ENCODE measurements around the gene CRNN. TPM values are rescaled to one million over a fixed set of nuclear protein-coding genes. Genes with fewer than 3 reads are reported as not detected.
A peak's percentile ranks its signal among the peaks of the same experiment; 100 is the strongest.

Gene CRNN
- total RNA-seq, 1 donor from 2014 or later, result 0.21 TPM

DNA sequence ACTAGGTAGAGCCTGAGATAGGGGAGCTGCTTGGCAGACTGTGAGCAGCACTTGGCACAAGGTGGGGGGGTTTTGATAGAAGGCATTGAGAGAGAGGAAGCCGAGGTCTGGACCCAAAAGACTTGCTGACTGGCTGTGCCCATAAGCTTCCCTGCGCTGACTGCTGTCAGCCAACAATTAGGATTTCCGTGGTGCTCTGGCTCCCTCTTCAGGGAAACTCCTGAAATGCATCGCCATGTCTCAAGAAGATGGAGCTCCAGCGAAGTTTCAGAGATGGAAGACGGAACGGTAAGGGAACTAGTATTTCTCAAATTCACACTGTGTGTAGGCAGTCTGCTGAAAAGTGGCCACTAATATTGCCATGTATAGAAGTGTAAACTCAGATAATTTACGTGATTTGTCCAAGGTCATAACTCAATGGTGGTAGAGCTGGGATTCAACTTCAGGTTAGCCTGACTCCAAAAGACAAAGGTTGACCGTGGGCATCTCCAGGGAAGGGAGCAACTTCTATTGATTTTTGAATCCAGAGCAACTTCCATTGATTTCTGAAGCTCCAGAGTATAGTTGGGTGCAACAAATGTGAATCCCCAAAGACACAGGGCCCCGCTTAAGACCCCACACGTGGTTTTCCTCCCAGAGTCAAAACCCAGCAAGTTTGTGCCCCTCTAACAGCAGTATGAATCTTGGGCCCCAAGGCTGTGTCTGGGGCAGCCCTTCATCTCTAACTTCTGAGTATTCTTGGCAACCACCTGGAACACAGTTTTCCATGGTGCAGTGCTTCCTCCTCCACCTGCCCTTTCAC, 44.5 kb upstream of the CRNN start:
- TF ChIP-seq, protein P1, sequence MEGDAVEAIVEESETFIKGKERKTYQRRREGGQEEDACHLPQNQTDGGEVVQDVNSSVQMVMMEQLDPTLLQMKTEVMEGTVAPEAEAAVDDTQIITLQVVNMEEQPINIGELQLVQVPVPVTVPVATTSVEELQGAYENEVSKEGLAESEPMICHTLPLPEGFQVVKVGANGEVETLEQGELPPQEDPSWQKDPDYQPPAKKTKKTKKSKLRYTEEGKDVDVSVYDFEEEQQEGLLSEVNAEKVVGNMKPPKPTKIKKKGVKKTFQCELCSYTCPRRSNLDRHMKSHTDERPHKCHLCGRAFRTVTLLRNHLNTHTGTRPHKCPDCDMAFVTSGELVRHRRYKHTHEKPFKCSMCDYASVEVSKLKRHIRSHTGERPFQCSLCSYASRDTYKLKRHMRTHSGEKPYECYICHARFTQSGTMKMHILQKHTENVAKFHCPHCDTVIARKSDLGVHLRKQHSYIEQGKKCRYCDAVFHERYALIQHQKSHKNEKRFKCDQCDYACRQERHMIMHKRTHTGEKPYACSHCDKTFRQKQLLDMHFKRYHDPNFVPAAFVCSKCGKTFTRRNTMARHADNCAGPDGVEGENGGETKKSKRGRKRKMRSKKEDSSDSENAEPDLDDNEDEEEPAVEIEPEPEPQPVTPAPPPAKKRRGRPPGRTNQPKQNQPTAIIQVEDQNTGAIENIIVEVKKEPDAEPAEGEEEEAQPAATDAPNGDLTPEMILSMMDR (IDR thresholded peaks at IDR 0.05), result peak; percentile 79 to 93 (median 91)
- peak in 1 of 2 donors; percentile 89 for DNase-seq (ENCODE audit: low spot score in 2 of 2)
- H3K9me3 ChIP-seq, result no peaks in the 10 kb centered on the region
- H3K27ac ChIP-seq, result no peak overlapping the region
- H3K36me3 ChIP-seq, result no peaks in the 10 kb centered on the region
- intact Hi-C loops (cut with DNase I), result loop anchor here (1.0 to 5.0 kb wide), 3 partner anchors 270 to 406 kb away; no protein-coding TSS in a partner anchor
- H3K27me3 ChIP-seq, result no peaks in the 10 kb centered on the region
- no peaks in the 10 kb centered on the region for H3K4me1 ChIP-seq
- H3K4me3 ChIP-seq, result no peak overlapping the region

DNA sequence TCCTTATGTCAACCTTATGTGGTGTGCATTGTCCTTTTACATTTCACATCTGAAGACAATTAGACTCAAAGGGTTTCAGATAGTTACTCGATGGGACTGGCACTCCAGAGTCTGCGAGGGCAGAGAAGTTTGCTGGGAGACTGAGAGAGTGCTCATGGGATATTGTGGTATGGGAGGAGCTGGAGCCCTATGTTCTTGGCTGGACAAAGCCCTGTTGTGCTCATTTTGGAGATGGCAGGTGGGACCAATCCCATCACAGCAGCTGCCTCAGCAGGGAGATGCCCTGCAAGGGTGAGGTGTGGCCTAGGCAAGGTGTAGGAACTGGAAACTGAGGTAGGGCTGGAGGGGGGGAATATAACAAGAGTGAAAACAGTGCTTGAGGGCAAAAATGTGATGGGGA, 43.5 kb upstream of the CRNN start:
- TF ChIP-seq, protein P1 (IDR thresholded peaks at IDR 0.05), result no peak
- Histone ChIP-seq H3K4me3 (no peak overlapping the region), H3K9me3 (no peaks in the 10 kb centered on the region), H3K27ac (no peak overlapping the region), H3K27me3 (no peaks in the 10 kb centered on the region), H3K4me1 (no peaks in the 10 kb centered on the region), H3K36me3 (no peaks in the 10 kb centered on the region)
- intact Hi-C loops (cut with DNase I), result loop anchor here (5.0 kb wide), 1 partner anchor 315 kb away; no protein-coding TSS in a partner anchor
- DNase-seq (ENCODE audit: low spot score in 2 of 2), result no peak

DNA sequence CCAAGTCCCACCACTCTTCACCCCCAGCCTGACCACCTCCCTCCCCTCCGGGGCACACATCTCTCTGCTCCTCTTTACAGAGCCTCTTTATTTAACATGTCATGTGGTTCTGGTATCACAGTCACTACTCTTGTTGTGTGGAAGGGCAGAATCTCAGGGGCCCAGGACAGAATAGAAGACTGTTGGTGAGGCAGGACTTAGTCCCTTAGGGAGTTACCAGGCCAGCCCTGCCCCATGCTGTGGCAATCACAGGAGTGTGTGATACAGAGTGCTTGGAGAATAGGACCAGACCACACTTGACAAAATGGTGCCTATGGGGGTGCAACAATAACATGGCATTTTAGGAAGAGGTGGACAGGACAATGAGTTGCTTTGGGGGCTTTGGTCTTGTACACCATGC, 43.0 kb upstream of the CRNN start:
- Histone ChIP-seq H3K4me1 (no peaks in the 10 kb centered on the region), H3K27ac (no peak overlapping the region), H3K9me3 (no peaks in the 10 kb centered on the region), H3K4me3 (no peak overlapping the region), H3K36me3 (no peaks in the 10 kb centered on the region), H3K27me3 (no peaks in the 10 kb centered on the region)
- DNase-seq (ENCODE audit: low spot score in 2 of 2), result no peak
- TF ChIP-seq, protein P1 (IDR thresholded peaks at IDR 0.05), result no peak
- intact Hi-C loops (cut with DNase I), result loop anchor here (5.0 kb wide), 1 partner anchor 315 kb away; no protein-coding TSS in a partner anchor

DNA sequence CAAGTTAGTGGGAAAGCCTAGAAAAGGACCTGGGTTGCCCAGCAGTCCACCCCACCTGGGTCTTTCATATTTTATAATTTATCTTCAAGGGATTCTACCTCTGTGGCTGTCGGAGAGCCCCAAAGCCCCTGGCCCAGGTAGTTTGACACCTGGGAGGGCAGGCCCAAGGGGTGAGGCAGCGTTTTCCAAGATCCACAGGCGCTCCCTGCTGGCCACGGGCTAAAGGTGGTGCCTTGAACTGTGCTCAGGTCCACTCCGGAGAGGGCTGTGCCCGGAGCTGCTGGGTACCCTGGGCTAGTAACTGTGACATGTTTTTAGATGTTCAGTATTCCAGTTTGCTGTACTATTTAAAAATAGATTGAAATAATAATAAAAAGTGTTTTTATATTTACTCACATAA, 37.2 kb upstream of the CRNN start:
- Histone ChIP-seq H3K27me3 (no peaks in the 10 kb centered on the region), H3K27ac (no peak overlapping the region), H3K36me3 (no peaks in the 10 kb centered on the region), H3K4me3 (no peak overlapping the region), H3K9me3 (no peaks in the 10 kb centered on the region), H3K4me1 (no peaks in the 10 kb centered on the region)
- intact Hi-C loops (cut with DNase I), result no loop called here
- DNase-seq (ENCODE audit: low spot score in 2 of 2), result no peak
- TF ChIP-seq, protein P1 (IDR thresholded peaks at IDR 0.05), result no peak

DNA sequence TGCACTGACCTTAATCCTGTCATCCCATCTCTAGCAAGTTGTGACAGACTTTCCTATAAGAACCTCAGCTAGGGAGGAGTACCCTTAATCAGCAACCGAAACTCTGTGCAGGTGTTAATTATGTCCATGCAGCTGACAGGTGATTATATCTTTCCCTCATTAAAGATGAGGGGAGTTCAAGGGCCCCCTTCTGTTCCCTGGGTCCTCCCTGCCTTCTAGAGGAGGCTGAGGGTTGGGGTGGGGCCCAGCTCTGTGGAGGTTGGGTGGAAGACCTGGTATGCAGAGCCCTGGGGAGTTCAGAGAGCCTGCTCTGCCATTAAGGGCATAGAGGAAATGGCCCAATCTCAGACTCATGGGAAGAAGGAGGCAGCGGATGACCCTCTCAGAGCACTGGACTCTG, 35.6 kb upstream of the CRNN start:
- Histone ChIP-seq H3K9me3 (no peaks in the 10 kb centered on the region), H3K27me3 (no peaks in the 10 kb centered on the region), H3K4me1 (no peaks in the 10 kb centered on the region), H3K36me3 (no peaks in the 10 kb centered on the region), H3K4me3 (no peak overlapping the region), H3K27ac (no peak overlapping the region)
- no peak for DNase-seq (ENCODE audit: low spot score in 2 of 2)
- intact Hi-C loops (cut with DNase I), result no loop called here
- TF ChIP-seq, protein P1 (IDR thresholded peaks at IDR 0.05), result no peak
